ENCODE measurements around the gene TTC3. TPM values are rescaled to one million over a fixed set of nuclear protein-coding genes. Genes with fewer than 3 reads are reported as not detected.

Gene TTC3
- total RNA-seq, 1 experiment from 2014 or later: 68.0 TPM

- peaks cover 9% of the 10 kb centered on the region for H3K4me1 Mint-ChIP-seq (ENCODE audit: low read depth, unreplicated experiment)
- CTCF ChIA-PET: no interaction called here
- DNase-seq: no peak
- H3K4me3 Mint-ChIP-seq (ENCODE audit: low read depth, unreplicated experiment): no peak overlapping the region
- intact Hi-C loops (cut with micrococcal nuclease; ENCODE audit: unreplicated experiment): no loop called here
- BruUV-seq (replicated peaks): no TSS peak
- no peaks in the 10 kb centered on the region for H3K9me3 Mint-ChIP-seq (ENCODE audit: low read depth, unreplicated experiment)
- H3K36me3 Mint-ChIP-seq (ENCODE audit: insufficient read depth, unreplicated experiment): no peaks in the 10 kb centered on the region
- TF ChIP-seq, protein P1, sequence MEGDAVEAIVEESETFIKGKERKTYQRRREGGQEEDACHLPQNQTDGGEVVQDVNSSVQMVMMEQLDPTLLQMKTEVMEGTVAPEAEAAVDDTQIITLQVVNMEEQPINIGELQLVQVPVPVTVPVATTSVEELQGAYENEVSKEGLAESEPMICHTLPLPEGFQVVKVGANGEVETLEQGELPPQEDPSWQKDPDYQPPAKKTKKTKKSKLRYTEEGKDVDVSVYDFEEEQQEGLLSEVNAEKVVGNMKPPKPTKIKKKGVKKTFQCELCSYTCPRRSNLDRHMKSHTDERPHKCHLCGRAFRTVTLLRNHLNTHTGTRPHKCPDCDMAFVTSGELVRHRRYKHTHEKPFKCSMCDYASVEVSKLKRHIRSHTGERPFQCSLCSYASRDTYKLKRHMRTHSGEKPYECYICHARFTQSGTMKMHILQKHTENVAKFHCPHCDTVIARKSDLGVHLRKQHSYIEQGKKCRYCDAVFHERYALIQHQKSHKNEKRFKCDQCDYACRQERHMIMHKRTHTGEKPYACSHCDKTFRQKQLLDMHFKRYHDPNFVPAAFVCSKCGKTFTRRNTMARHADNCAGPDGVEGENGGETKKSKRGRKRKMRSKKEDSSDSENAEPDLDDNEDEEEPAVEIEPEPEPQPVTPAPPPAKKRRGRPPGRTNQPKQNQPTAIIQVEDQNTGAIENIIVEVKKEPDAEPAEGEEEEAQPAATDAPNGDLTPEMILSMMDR (IDR thresholded peaks at IDR 0.05; ENCODE audit: unreplicated experiment): no peak
- no peak overlapping the region for H3K27ac Mint-ChIP-seq (ENCODE audit: unreplicated experiment)
- no peaks in the 10 kb centered on the region for H3K27me3 Mint-ChIP-seq (ENCODE audit: unreplicated experiment)
Measured at GRCh38 chr21:37061926-37062592, 11.0 kb upstream of the TTC3 start.

DNA sequence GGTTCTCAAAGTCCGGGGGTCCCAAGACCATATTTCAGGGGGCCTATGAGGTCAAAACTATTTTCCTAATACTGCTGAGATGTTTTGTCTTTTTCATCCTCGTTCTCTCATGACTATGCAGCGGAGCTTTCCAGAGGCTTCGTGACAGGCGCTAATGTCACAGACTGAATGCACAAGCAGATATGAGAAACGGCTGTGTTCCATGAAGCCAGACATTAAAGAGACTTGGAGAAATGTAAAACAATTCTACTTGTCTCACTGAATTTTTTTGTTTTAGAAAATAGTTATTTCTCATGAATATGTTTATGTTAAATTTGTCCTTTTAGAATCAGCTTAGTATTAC, 10.5 kb upstream of the TTC3 start:
- H3K4me3 Mint-ChIP-seq (ENCODE audit: low read depth, unreplicated experiment): no peak overlapping the region
- H3K36me3 Mint-ChIP-seq (ENCODE audit: insufficient read depth, unreplicated experiment): no peaks in the 10 kb centered on the region
- TF ChIP-seq, protein P1 (IDR thresholded peaks at IDR 0.05; ENCODE audit: unreplicated experiment): no peak
- H3K27me3 Mint-ChIP-seq (ENCODE audit: unreplicated experiment): no peaks in the 10 kb centered on the region
- H3K27ac Mint-ChIP-seq (ENCODE audit: unreplicated experiment): no peak overlapping the region
- intact Hi-C loops (cut with micrococcal nuclease; ENCODE audit: unreplicated experiment): no loop called here
- CTCF ChIA-PET: no interaction called here
- peaks cover 9% of the 10 kb centered on the region for H3K4me1 Mint-ChIP-seq (ENCODE audit: low read depth, unreplicated experiment)
- DNase-seq: no peak
- BruUV-seq (replicated peaks): no TSS peak
- no peaks in the 10 kb centered on the region for H3K9me3 Mint-ChIP-seq (ENCODE audit: low read depth, unreplicated experiment)

DNA sequence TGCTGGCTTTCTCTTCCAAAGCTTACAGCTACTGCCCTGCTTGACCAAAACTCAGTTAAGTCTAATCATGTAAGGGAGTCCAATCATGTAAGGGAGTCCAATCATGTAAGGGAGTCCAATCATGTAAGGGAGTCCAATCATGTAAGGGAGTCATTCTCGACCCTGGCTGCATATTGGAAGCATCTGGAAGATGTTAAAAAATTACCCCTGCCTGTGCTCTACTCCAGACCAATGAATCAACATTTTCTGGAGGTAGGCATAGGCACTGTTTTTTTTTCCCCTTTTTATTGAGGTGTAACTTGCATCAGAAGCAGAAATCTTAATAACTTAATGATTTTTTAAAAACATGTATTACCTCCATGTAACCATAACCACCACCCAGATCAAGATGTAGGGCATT, 9.6 kb upstream of the TTC3 start:
- BruUV-seq (replicated peaks): no TSS peak
- intact Hi-C loops (cut with micrococcal nuclease; ENCODE audit: unreplicated experiment): no loop called here
- H3K27ac Mint-ChIP-seq (ENCODE audit: unreplicated experiment): no peak overlapping the region

DNA sequence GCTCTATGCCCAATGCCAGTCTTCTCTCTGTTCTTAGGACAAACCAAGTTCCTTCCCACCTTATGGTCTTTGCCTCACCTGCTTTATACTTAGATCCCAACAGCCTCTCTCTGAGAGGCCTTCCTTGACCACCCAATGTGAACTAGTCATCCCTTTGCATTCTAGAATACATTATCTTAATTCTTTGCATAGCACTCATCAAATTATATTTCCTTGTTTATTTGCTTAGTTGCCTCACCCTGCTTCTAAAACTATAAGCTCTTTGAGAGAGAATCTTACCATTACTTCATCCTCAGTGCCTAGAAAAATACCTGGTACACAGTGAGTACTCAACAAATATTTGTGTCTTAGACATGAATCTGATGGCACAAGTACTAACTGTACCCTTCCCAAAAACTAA, 8.2 kb upstream of the TTC3 start:
- intact Hi-C loops (cut with micrococcal nuclease; ENCODE audit: unreplicated experiment): no loop called here
- CTCF ChIA-PET: no interaction called here
- H3K27ac Mint-ChIP-seq (ENCODE audit: unreplicated experiment): no peak overlapping the region

More for the DNA sequence above, 9.6 kb upstream of the TTC3 start:
- TF ChIP-seq, protein P1 (IDR thresholded peaks at IDR 0.05; ENCODE audit: unreplicated experiment): no peak
- no peaks in the 10 kb centered on the region for H3K27me3 Mint-ChIP-seq (ENCODE audit: unreplicated experiment)
- DNase-seq: no peak
- no peaks in the 10 kb centered on the region for H3K9me3 Mint-ChIP-seq (ENCODE audit: low read depth, unreplicated experiment)
- no peaks in the 10 kb centered on the region for H3K36me3 Mint-ChIP-seq (ENCODE audit: insufficient read depth, unreplicated experiment)
- peaks cover 9% of the 10 kb centered on the region for H3K4me1 Mint-ChIP-seq (ENCODE audit: low read depth, unreplicated experiment)
- H3K4me3 Mint-ChIP-seq (ENCODE audit: low read depth, unreplicated experiment): no peak overlapping the region
- CTCF ChIA-PET: no interaction called here

More for the DNA sequence above, 8.2 kb upstream of the TTC3 start:
- Mint-ChIP-seq H3K36me3 (ENCODE audit: insufficient read depth, unreplicated experiment) (peaks cover 1% of the 10 kb centered on the region), H3K27me3 (ENCODE audit: unreplicated experiment) (no peaks in the 10 kb centered on the region), H3K4me1 (ENCODE audit: low read depth, unreplicated experiment) (peaks cover 8% of the 10 kb centered on the region), H3K4me3 (ENCODE audit: low read depth, unreplicated experiment) (no peak overlapping the region), H3K9me3 (ENCODE audit: low read depth, unreplicated experiment) (no peaks in the 10 kb centered on the region)
- TF ChIP-seq, protein P1 (IDR thresholded peaks at IDR 0.05; ENCODE audit: unreplicated experiment): no peak
- DNase-seq: no peak
- BruUV-seq (replicated peaks): no TSS peak
